Measurements from ENCODE around the gene TBC1D7. TPM values are rescaled to one million over a fixed set of nuclear protein-coding genes. Genes with fewer than 3 reads are reported as not detected.

TBC1D7 gene
- total RNA-seq, 1 experiment from 2014 or later: 44.9 TPM

DNA sequence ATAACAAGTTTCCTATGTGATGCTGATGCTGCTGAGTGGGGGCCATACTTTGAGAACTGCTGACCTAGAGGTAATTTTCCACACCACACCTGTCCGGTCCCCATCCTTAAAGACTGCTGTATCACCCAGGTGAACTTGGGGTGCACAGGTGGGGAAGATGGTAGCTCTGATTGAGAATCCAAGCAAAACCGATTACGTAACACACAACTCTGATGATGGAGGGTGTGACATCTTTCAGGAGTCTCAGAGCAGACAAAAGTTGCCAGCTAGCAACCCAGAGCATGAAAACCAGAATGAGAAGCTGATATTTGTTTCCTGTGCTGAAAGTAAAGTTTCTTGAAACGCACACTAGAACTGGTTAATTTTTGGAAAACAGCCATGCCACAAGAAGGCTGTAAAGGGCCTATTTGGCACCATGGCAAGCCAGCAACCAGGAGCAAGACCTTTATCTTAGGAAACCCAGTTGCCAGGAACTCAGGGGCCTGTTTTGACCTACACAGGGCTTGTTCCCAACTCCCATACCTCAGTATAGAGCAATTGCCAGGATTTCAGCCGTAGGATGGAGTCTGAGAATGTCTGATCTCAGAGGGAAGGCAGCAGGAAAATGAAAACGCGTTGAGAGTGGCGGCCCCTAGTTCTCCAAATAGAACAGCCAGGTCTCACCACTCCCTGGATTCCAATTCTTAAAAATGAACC, 21.6 kb upstream of the TBC1D7 start:
- H3K9me3 Mint-ChIP-seq: no peaks in the 10 kb centered on the region
- DNase-seq (ENCODE audit: low spot score) (no peak), ATAC-seq (no peak)
- H3K27ac Mint-ChIP-seq: no peak overlapping the region
- TF ChIP-seq, protein P1, sequence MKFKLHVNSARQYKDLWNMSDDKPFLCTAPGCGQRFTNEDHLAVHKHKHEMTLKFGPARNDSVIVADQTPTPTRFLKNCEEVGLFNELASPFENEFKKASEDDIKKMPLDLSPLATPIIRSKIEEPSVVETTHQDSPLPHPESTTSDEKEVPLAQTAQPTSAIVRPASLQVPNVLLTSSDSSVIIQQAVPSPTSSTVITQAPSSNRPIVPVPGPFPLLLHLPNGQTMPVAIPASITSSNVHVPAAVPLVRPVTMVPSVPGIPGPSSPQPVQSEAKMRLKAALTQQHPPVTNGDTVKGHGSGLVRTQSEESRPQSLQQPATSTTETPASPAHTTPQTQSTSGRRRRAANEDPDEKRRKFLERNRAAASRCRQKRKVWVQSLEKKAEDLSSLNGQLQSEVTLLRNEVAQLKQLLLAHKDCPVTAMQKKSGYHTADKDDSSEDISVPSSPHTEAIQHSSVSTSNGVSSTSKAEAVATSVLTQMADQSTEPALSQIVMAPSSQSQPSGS (CRISPR knock-in tag; IDR thresholded peaks at IDR 0.05; ENCODE audit: borderline replicate concordance, low read depth): no peak
- TF ChIP-seq, protein P2, sequence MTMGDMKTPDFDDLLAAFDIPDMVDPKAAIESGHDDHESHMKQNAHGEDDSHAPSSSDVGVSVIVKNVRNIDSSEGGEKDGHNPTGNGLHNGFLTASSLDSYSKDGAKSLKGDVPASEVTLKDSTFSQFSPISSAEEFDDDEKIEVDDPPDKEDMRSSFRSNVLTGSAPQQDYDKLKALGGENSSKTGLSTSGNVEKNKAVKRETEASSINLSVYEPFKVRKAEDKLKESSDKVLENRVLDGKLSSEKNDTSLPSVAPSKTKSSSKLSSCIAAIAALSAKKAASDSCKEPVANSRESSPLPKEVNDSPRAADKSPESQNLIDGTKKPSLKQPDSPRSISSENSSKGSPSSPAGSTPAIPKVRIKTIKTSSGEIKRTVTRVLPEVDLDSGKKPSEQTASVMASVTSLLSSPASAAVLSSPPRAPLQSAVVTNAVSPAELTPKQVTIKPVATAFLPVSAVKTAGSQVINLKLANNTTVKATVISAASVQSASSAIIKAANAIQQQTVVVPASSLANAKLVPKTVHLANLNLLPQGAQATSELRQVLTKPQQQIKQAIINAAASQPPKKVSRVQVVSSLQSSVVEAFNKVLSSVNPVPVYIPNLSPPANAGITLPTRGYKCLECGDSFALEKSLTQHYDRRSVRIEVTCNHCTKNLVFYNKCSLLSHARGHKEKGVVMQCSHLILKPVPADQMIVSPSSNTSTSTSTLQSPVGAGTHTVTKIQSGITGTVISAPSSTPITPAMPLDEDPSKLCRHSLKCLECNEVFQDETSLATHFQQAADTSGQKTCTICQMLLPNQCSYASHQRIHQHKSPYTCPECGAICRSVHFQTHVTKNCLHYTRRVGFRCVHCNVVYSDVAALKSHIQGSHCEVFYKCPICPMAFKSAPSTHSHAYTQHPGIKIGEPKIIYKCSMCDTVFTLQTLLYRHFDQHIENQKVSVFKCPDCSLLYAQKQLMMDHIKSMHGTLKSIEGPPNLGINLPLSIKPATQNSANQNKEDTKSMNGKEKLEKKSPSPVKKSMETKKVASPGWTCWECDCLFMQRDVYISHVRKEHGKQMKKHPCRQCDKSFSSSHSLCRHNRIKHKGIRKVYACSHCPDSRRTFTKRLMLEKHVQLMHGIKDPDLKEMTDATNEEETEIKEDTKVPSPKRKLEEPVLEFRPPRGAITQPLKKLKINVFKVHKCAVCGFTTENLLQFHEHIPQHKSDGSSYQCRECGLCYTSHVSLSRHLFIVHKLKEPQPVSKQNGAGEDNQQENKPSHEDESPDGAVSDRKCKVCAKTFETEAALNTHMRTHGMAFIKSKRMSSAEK (CRISPR knock-in tag; IDR thresholded peaks at IDR 0.05; ENCODE audit: borderline replicate concordance): no peak
- no peak for TF ChIP-seq IRF2 (CRISPR knock-in tag; IDR thresholded peaks at IDR 0.05; ENCODE audit: borderline replicate concordance, low read depth)
- no peak for TF ChIP-seq ZNF423 (CRISPR knock-in tag; IDR thresholded peaks at IDR 0.05)
- TF ChIP-seq ETV6 (CRISPR knock-in tag; IDR thresholded peaks at IDR 0.05): no peak
- no peak for TF ChIP-seq TCF7 (CRISPR knock-in tag; IDR thresholded peaks at IDR 0.05; ENCODE audit: low read depth)
- TF ChIP-seq ZBTB21 (CRISPR knock-in tag; IDR thresholded peaks at IDR 0.05; ENCODE audit: borderline replicate concordance): no peak
- TF ChIP-seq NR1H2 (CRISPR knock-in tag; IDR thresholded peaks at IDR 0.05): no peak
- TF ChIP-seq, protein P3, sequence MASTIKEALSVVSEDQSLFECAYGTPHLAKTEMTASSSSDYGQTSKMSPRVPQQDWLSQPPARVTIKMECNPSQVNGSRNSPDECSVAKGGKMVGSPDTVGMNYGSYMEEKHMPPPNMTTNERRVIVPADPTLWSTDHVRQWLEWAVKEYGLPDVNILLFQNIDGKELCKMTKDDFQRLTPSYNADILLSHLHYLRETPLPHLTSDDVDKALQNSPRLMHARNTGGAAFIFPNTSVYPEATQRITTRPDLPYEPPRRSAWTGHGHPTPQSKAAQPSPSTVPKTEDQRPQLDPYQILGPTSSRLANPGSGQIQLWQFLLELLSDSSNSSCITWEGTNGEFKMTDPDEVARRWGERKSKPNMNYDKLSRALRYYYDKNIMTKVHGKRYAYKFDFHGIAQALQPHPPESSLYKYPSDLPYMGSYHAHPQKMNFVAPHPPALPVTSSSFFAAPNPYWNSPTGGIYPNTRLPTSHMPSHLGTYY (CRISPR knock-in tag; IDR thresholded peaks at IDR 0.05): no peak
- no peak for TF ChIP-seq FOXK1 (CRISPR knock-in tag; IDR thresholded peaks at IDR 0.05)
- no peak for TF ChIP-seq NR2C2 (CRISPR knock-in tag; IDR thresholded peaks at IDR 0.05)
- no peak for TF ChIP-seq JUN (CRISPR knock-in tag; IDR thresholded peaks at IDR 0.05)
- no peak for TF ChIP-seq CREB1 (CRISPR knock-in tag; IDR thresholded peaks at IDR 0.05)
- no peak for TF ChIP-seq RORB (CRISPR knock-in tag; IDR thresholded peaks at IDR 0.05)
- TF ChIP-seq EMX1 (CRISPR knock-in tag; IDR thresholded peaks at IDR 0.05): no peak
- TF ChIP-seq ZNF121 (CRISPR knock-in tag; IDR thresholded peaks at IDR 0.05): no peak
- TF ChIP-seq MYBL2 (CRISPR knock-in tag; IDR thresholded peaks at IDR 0.05): no peak
- POLR2A ChIA-PET: no interaction called here
- H3K4me3 Mint-ChIP-seq: no peak overlapping the region
- H3K4me1 Mint-ChIP-seq: peaks cover 10% of the 10 kb centered on the region
- CTCF ChIA-PET: no interaction called here
- no peaks in the 10 kb centered on the region; the same call in 1 of the 2 replicates for H3K27me3 Mint-ChIP-seq (ENCODE audit: low read depth)
- H3K36me3 Mint-ChIP-seq: no peaks in the 10 kb centered on the region

DNA sequence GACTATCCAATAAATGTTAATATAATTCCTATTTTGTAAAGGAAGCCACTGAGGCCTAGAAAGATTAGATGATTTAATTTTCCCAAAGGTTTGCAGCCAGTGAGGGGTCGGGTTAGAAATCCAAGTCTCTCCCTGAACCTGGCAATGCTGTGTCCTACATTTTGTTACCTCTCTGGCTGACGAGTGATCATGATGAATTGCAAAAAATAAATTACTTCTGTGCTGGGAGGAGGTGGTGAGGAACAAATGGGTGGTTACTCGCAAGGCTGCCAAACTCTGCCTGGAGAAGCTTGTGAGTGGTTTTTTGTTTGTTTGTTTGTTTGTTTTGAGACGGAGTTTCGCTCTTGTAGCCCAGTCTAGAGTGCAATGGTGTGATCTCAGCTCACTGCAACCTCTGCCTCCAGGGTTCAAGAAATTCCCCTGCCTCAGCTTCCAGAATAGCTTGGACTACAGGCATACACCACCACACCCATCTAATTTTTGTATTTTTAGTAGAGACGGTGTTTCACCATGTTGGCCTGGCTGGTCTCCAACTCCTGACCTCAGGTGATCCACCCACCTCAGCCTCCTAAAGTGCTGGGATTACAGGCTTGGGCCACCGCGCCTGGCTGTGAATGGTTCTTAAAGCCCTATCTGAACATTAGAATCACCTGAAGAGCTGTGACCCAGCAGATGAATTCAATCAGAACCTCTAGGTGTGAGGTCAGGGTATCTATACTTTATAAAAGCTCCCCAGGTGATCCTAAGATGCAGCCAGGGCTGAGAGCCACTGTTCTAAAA, 20.2 kb upstream of the TBC1D7 start:
- H3K36me3 Mint-ChIP-seq: no peaks in the 10 kb centered on the region
- no peaks in the 10 kb centered on the region for H3K9me3 Mint-ChIP-seq
- no peak overlapping the region for H3K4me3 Mint-ChIP-seq
- H3K4me1 Mint-ChIP-seq: peaks cover 10% of the 10 kb centered on the region
- DNase-seq (ENCODE audit: low spot score): no peak
- no peaks in the 10 kb centered on the region; the same call in 1 of the 2 replicates for H3K27me3 Mint-ChIP-seq (ENCODE audit: low read depth)
- CTCF ChIA-PET: no interaction called here
- TF ChIP-seq, protein P4, sequence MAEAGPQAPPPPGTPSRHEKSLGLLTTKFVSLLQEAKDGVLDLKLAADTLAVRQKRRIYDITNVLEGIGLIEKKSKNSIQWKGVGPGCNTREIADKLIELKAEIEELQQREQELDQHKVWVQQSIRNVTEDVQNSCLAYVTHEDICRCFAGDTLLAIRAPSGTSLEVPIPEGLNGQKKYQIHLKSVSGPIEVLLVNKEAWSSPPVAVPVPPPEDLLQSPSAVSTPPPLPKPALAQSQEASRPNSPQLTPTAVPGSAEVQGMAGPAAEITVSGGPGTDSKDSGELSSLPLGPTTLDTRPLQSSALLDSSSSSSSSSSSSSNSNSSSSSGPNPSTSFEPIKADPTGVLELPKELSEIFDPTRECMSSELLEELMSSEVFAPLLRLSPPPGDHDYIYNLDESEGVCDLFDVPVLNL (CRISPR knock-in tag; IDR thresholded peaks at IDR 0.05; ENCODE audit: borderline replicate concordance, low read depth): no peak
- H3K27ac Mint-ChIP-seq: no peak overlapping the region
- POLR2A ChIA-PET: no interaction called here
- ATAC-seq: no peak

Data from WTC11 (cell line).